BJ (cell line): ENCODE results near the gene EIF1AD. TPM values are rescaled to one million over a fixed set of nuclear protein-coding genes. Genes with fewer than 3 reads are reported as not detected.
"Not testable (repeated sequence)": the region's sequence is repeated elsewhere in the genome, so short reads cannot be mapped to it uniquely, and the experiment has no call there.

Experiments
- CTCF ChIA-PET: fragments of 350-600 bp; formaldehyde crosslinking; extraction: SDS; loops from one replicate; lab custom pipeline; 2021; ENCODE audit warnings: antibody characterized with exemption, inconsistent platforms; lab: Yijun Ruan, JAX
- POLR2A ChIA-PET: fragments of 300-600 bp; sonication (Branson Sonifier 250); formaldehyde crosslinking; extraction: SDS; loops from one replicate; lab custom pipeline; 2021; ENCODE audit warnings: antibody characterized with exemption; lab: Charles Lee
- DNase-seq: peaks from one replicate; pipeline ENCODE4 v3.0.0-alpha.2; 2011; ENCODE audit warnings: low read depth
- H3K27me3 ChIP-seq: 2 replicates; pipeline ENCODE4 v1.6.0; 2011; ENCODE audit warnings: low read length; ENCODE audit not compliant: control insufficient read depth, insufficient read depth
- H3K36me3 ChIP-seq: 2 replicates; pipeline ENCODE4 v1.5.1; 2011; ENCODE audit warnings: low read length; ENCODE audit not compliant: control insufficient read depth, insufficient read depth
- H3K4me3 ChIP-seq: 2 replicates; pipeline ENCODE4 v1.5.1; 2011; ENCODE audit warnings: low read depth, mild to moderate bottlenecking, control low read depth, low read length
- polyA plus RNA-seq: library from polyadenylated mRNA; depleted of rRNA; stranded (reverse); fragments of >200 nt; gene quantifications from 2 replicates; pipeline ENCODE4 v1.2.3, GENCODE V29; 2011
- TF ChIP-seq, protein P1 (sequence below): IDR thresholded peaks from 2 replicates; pipeline ENCODE4 v1.5.1; 2011; ENCODE audit warnings: low read depth, mild to moderate bottlenecking, control low read depth, inconsistent platforms, low read length, moderate library complexity; ENCODE audit not compliant: insufficient read depth

EIF1AD gene
- polyA plus RNA-seq, 1 experiment: 27.7 TPM

DNA sequence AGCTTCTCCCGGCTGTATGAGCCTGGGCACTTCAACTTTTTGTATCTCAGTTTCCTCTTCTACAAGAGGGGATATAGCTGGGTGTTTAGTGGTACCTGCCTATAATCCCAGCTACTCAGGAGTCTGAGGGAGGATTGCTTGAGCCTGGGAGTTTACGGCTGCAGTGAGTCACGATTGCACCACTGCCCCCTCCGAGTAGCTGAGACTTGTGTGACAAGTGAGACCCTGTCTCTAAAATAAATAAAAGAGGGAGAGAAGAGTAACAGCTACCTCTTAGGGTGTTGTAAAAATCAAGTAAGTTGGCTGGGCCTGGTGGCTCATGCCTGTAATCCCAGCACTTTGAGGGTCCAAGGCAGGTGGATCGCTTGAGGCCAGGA, 34.4 kb upstream of the EIF1AD start:
- TF ChIP-seq, protein P1, sequence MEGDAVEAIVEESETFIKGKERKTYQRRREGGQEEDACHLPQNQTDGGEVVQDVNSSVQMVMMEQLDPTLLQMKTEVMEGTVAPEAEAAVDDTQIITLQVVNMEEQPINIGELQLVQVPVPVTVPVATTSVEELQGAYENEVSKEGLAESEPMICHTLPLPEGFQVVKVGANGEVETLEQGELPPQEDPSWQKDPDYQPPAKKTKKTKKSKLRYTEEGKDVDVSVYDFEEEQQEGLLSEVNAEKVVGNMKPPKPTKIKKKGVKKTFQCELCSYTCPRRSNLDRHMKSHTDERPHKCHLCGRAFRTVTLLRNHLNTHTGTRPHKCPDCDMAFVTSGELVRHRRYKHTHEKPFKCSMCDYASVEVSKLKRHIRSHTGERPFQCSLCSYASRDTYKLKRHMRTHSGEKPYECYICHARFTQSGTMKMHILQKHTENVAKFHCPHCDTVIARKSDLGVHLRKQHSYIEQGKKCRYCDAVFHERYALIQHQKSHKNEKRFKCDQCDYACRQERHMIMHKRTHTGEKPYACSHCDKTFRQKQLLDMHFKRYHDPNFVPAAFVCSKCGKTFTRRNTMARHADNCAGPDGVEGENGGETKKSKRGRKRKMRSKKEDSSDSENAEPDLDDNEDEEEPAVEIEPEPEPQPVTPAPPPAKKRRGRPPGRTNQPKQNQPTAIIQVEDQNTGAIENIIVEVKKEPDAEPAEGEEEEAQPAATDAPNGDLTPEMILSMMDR: no peak
- H3K4me3 ChIP-seq: no peak overlapping the region
- ChIA-PET CTCF (interaction anchor here (1.1 to 3.8 kb wide), 4 partner anchors 9 to 21 kb away, joined by 3 to 31 read pairs (median 18); partner anchors contain the start of gene SF3B2), POLR2A (interaction anchor here (0.8 kb wide), 1 partner anchor 15 kb away, joined by 6 read pairs; the partner anchor contains the start of gene SF3B2)
- no peaks in the 10 kb centered on the region for H3K36me3 ChIP-seq
- no peak for DNase-seq
- peaks cover 2% of the 10 kb centered on the region for H3K27me3 ChIP-seq

GRCh38 chr11:66035653-66036333, 33.8 kb upstream of the EIF1AD start:
- Histone ChIP-seq H3K36me3 (no peaks in the 10 kb centered on the region), H3K4me3 (no peak overlapping the region), H3K27me3 (peaks cover 2% of the 10 kb centered on the region)
- TF ChIP-seq, protein P1: no peak
- ChIA-PET CTCF (interaction anchor here (1.1 to 3.8 kb wide), 3 partner anchors 9 to 20 kb away, joined by 3 to 31 read pairs (median 31); no protein-coding TSS in a partner anchor), POLR2A (interaction anchor here (0.8 kb wide), 1 partner anchor 16 kb away, joined by 6 read pairs; the partner anchor contains the start of gene SF3B2)
- DNase-seq: no peak

GRCh38 chr11:66032957-66033735, 31.2 kb upstream of the EIF1AD start:
- ChIA-PET CTCF (interaction anchor here (3.2 to 3.7 kb wide), 2 partner anchors 11 to 12 kb away, joined by 14 to 31 read pairs; no protein-coding TSS in a partner anchor), POLR2A (no interaction called here)
- DNase-seq: no peak
- H3K4me3 ChIP-seq: no peak overlapping the region
- no peaks in the 10 kb centered on the region for H3K36me3 ChIP-seq
- H3K27me3 ChIP-seq: peaks cover 2% of the 10 kb centered on the region
- TF ChIP-seq, protein P1: no peak

DNA sequence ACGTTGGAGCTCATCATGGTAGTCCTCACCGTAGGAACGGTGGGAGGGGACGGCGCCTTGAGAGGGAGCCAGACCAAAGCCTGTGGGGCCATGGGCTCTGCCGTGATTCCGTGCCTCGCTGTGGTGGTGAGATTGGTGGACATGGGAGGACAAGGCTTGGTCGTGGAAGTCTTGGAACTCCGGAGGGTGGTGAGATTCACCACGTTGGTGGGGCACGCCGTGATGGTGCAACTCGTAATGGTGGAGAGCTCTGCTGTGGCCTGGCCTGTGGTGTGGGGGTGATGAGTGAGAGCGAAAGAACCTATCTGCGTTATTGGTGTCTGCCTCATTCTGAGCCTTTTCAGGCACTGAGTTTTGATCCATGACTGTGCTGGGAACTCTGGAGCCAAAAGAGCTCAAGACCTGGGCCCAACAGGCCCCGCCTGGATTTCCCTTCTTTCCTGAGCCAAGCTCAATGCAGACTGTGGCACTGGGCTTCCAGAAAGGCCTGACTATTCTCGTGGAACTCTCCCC, 24.1 kb upstream of the EIF1AD start, which contains the start of gene CATSPER1:
TSS of gene CATSPER1 (minus strand) at position 463 of the 513 bp plus-strand sequence. CDS start at position 363, 100 bp downstream.
- ChIA-PET CTCF (interaction anchor here (0.9 to 1.6 kb wide), 3 partner anchors 11 to 43 kb away, joined by 3 to 12 read pairs (median 3); no protein-coding TSS in a partner anchor), POLR2A (no interaction called here)
- TF ChIP-seq, protein P1: no peak
- no peak for DNase-seq
- Histone ChIP-seq H3K4me3 (no peak within 1 kb of the TSS), H3K27me3 (no peaks in the 10 kb centered on the region), H3K36me3 (no peaks in the 10 kb centered on the region)

- H3K36me3 ChIP-seq, H3K27me3 ChIP-seq, POLR2A ChIA-PET, H3K4me3 ChIP-seq, DNase-seq: not testable (repeated sequence)
- CTCF ChIA-PET: interaction anchor here (0.6 to 3.8 kb wide), 19 partner anchors 8 to 318 kb away, joined by 3 to 48 read pairs (median 7); partner anchors contain the start of genes BANF1, CST6, FIBP and KAT5
Measured at GRCh38 chr11:66023186-66023440, 21.2 kb upstream of the EIF1AD start.
